Measurements from ENCODE around the gene VPS37D.
"Not testable (repeated sequence)": the region's sequence is repeated elsewhere in the genome, so short reads cannot be mapped to it uniquely, and the experiment has no call there.

Gene VPS37D, protein sequence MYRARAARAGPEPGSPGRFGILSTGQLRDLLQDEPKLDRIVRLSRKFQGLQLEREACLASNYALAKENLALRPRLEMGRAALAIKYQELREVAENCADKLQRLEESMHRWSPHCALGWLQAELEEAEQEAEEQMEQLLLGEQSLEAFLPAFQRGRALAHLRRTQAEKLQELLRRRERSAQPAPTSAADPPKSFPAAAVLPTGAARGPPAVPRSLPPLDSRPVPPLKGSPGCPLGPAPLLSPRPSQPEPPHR

DNA sequence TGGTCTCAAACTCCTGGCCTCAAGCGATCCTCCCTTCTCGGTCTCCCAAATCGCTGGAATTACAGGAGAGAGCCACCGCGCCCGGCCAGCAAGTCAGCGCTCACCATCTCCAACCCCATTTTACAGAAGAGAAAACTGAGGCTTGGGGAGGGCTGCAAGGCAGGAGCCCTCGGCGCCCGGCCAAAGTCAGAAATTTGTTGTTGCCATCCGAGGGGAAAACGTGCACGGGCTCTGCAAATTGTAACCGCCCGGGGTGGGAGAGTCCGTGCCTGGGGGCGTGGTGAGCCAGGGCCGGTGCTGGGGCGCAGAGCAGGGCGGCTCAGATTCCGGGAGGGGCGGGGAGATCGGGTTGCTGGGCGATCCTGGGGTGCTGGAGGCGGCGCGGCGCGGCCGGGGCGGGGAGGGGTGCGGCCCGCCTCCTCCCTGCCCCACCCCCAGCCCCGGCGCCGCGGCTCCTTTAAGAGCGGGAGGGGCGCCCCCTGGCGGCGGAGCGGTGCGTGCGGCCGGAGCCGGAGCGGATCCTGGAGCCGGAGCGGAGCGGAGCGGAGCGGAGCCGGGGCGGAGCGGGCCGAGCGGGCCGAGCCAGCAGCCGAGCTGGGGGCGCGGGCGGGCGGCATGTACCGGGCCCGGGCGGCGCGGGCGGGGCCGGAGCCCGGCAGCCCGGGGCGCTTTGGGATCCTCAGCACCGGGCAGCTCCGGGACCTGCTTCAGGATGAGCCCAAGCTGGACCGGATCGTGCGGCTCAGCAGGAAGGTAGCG is at the start of gene VPS37D:
VPS37D (plus strand) TSS at position 488 of the 759 bp plus-strand sequence; CDS start at position 616, 128 bp downstream.
- DNase-seq, result peak; percentile 91

DNA sequence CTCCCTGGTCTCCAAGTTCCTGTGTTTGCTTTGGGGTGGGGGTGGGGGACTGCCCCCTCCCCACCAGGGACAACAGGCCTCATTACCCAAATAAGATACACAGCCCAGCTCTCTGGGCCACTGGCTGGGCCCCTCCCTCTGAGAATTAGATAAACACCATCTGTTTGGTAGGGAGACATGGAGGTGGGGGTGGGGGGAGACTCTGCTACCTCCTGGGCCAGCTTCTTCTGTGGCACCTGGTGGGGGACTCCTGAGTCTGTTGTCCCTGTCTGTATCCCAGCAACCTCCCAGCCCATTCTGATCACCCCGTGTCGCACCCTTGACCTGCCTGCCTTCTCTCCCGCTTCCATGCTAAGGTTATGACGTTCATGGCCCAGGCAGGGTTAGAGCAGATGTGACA is 49.1 kb upstream of the VPS37D start:
- no peak for DNase-seq

DNA sequence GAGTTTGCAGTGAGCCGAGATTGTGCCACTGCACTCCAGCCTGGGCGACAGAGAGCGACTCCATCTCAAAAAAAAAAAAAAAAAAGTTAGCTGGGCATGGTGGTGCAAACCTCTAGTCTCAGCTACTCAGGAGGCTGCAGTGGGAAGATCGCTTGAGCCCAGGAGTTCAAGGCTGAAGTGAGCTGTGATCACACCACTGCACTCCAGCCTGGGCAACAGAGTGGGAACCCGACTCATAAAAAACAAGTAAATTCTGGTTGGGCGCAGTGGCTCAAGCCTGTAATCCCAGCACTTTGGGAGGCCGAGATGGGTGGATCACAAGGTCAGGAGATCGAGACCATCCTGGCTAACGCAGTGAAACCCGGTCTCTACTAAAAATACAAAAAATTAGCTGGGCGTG is 48.2 kb upstream of the VPS37D start:
- not testable (repeated sequence) for DNase-seq

DNA sequence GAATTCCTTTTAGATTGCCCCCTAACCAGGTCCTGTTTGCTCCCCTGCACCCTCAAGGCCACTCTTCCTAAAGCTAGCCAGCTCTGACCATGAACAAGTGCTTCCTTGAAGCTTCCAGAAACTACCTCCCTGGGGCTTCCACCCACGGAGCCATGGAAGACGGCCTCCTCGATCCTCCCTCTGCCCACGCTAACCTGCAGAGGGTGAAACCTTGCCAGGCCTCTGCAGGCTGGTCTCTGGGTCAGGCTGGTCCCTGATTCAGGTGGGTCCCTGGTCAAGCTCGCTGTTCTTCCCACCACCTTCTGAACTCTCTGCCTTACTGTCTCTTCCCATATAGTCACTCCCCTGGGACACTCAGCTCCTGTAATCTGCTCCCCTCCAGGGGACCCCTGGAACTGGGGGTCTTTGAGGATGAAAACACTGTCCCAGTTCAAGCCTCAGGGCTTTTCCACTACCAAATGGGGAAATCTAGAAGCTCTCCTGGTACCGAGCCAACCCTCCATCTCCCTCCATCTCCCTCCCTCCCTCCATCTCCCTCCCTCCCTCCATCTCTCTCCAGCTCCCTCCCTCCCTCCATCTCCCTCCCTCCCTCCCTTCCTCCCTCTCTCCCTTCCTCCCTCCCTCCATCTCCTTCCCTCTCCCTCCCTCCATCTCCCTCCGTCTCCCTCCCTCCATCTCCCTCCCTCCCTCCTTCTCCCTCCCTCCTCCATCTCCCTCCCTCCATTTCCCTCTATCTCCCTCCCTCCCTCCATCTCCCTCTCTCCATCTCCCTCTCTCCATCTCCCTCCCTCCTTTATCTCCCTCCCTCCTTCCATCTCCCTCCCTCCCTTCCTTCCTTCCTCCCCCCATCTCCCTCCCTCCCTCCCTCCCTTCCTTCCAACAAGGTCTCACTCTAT is 46.2 kb upstream of the VPS37D start:
- DNase-seq, result no peak

DNA sequence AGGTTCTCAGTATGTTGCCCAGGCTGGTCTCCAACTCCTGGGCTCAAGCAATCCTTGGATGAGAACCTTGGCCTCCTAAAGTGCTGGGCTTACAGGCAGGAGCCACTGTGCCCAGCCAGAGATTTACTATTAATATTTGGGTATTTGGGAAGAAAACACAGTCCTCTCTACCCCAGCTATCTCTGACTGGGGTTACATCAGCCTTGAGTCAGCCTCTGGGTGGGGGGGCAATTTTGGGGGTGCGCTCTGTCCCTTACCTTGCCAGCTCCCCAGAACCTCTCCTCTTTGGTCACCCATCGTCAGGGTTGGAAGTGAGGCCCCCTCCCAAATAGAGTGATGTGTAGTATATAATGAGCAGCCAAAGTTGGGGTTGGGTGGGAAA is 45.1 kb upstream of the VPS37D start:
- no peak for DNase-seq

DNA sequence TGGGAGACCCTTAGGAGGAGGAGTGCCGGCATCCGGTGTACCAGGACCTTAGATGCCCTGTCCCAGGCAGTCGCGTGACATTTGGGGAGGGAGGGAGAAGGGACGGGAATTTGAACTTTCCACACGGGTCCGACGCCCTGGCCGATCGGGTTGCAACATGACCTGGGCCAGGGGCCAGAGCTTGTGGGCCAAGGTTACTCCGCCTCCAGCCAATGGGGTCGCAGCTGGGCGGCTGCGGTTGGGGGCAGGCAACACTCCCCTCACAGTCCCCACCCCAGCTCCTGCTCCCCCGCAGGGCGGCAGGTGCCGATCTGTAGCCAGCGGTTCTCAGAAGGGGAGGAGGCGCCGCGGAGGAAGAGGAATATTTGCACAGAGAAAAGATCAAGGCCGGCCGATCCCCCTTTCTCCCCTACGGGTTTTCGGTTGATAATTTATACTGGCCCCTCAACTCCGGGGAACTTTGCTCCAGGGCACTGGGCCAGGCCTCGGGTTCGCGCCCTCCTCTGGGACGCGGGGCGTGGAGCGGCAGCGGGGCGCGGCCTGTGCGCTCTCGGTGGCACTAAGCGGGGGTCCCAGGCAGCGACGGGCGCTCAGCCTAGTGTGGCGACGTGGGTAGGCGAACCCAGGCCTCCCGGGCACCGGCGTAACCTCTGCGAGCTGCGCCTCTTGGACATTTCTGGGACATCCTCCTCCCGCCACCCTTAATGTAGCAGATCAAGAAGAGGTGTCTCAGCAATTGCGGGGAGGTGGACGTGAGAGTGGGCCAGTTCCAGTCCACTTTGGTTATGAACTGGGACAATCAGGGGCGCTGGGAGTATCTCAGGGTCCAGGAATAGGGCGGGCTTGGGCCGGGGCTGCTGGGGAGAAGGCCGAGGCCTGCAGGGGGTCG is 44.5 kb upstream of the VPS37D start:
- no peak for DNase-seq

DNA sequence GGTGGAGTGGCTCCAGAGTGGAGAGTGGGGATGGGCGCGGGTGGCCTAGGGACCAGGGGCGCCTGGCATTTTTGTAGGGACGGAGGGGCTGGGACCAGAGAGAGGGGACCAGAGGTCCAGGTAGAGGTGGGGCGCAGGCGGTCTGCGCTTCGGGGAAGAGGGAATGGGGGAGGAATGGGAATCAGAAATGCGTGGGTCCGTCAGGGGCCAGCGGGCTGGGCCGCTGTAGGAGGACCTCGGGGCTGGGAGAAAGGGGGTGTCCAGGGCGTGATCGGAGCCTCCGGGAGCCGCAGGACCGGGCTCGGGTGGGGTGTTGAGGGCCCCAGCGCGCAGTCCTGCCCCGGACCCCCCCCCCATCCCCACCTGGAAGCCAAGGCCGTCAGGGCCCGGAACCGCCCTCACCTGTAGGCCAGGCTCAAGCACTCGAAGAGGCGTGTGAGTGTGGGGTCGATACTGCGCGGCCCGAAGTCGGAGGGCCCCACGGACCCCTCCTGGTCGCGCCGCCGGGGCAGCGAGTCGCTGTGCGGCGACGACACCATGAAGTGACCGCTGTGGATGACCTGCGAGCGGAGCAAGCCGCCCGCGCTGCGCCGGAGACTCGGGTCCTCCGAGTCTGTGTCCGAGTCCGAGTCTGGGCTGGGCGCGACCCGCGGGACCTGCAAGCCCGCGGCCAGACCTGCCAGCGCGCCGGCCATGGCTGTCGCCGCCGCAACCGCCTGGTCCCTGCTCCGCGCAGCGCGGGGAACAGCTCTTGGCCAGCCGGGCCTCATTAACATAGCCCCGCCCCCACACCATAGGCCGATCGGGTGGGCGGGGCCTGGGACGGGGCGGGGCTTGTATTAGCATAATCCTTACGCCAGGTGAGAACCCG is 43.6 kb upstream of the VPS37D start, which contains the start of gene MLXIPL:
MLXIPL (minus strand) TSS at position 725 of the 871 bp plus-strand sequence; CDS start at position 695, 30 bp downstream.
- peak; percentile 49 for DNase-seq

DNA sequence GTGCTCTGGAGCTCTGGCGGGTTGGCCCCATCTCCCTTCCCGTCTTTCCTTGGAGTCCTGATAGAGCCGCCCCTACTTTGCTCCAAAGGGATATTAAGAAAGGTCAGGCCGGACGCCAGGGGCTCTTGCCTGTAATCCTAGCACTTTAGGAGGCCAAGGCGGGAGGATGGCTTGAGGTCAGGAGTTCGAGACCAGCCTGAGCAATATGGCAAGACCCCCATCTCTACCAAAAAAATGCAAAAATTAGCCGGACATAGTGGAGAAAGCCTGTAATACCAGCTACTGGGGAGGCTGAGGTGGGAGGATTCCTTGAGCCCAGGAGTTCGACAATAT is 43.0 kb upstream of the VPS37D start:
- no peak for DNase-seq

DNA sequence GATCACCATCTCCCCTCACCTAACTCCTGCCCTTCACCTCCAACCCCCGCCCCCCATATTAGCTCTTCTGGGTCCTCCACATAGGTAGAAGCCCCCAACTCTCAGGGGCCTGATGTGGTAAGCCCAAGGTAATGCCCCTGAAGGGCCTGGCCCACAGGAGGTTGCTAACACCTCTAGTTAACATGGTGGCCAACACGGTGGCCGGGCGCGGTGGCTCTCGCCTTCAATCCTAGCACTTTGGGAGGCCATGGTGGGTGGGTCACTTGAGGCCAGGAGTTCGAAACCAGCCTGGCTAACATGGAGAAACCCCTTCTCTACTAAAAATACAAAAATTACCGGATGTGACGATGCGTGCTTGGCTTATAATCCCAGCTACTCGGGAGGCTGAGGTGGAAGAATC is 42.4 kb upstream of the VPS37D start:
- no peak for DNase-seq

DNA sequence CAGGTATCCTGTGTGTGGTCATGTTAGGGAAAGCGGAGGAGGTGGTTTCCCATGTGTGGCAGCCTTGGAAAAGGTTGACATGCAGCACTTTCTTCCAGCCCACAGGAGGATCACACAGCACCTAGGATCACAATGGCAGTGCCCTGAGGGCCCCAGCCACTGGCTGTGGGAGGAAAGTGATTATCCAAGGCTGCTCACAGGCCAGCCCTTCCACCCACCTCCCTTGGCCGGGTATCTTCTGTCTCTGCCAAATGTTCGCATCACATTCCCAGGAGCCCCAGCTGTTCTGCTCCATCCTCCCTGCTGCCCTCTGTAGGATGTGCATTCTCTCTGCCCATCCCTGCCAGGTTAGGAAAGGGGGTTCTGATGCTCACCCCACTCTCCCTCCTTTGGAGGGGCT is 40.8 kb upstream of the VPS37D start:
- no peak for DNase-seq

DNA sequence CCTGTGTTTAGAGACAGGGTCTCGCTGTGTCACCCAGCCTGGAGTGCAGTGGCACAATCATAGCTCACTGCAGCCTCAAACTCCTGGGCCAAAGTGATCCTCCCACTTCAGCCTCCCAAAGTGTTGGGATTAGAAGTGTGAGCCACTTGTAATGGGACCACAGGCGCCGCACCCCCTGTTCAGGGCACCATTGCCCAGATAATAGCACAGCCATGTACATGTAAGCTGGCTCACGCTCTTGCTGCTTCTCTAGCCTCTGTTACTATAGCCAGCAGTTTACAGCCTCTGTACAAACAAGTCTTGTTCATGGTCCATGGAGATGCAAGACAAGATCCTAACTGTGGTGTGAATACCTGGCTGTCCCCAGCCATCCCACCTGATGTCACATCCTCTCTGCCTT is 39.1 kb upstream of the VPS37D start:
- no peak for DNase-seq

DNA sequence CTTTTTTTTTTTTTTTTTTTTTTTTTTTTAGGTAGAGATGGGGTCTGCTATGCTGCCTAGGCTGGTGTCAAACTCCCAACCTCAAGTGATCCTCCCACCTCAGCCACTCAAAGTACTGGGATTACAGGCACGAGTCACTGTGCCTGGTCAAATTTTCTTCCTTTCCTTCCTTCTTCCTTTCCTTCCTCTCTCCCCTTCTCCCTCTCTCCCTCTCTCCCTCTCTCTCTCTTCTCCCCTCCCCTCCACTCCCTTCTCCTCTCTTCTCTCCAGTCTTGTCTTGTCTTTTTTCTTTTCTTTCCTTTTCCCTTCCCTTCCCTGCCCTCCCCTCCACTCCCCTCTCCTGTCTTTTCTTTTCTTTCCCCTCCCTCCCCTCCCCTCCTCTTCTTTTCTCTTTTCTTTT is 36.1 kb upstream of the VPS37D start:
- no peak for DNase-seq

DNA sequence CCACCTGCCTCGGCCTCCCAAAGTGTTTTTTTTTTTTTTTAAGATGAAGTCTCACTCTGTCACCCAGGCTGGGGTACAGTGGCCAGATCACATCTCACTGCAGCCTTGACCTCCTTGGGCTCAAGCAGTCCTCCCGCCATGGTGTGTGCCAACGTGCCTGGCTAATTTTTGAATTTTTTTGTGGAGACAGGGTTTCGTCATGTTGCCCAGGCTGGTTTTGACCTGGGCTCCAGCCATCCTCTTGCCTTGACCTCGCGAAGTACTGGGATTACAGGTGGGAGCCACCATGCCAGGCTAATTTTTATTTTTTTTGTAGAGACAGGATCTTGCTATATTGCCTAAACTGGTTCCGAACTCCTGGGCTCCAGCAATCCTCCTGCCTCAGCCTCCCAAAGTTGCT is 34.3 kb upstream of the VPS37D start:
- DNase-seq, result no peak

DNA sequence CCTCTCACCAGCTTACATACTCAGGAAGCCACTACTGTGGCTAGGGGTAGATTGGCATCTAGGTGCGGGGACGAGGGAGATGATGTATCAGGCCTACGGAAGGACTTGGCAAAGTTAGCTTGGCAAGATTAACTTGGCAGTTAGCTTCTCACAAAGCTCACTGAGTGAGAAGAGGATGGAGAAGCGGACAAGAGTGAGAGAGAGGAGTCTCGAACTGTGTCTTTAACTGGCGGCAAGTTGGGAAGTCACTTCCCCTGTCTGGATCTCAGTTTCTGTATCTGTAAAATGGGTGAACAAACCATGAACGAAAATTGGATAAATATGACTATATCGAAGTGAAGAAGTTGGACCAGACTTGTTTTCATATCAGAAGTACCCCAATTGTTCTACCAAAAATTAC is 33.8 kb upstream of the VPS37D start:
- DNase-seq, result no peak

DNA sequence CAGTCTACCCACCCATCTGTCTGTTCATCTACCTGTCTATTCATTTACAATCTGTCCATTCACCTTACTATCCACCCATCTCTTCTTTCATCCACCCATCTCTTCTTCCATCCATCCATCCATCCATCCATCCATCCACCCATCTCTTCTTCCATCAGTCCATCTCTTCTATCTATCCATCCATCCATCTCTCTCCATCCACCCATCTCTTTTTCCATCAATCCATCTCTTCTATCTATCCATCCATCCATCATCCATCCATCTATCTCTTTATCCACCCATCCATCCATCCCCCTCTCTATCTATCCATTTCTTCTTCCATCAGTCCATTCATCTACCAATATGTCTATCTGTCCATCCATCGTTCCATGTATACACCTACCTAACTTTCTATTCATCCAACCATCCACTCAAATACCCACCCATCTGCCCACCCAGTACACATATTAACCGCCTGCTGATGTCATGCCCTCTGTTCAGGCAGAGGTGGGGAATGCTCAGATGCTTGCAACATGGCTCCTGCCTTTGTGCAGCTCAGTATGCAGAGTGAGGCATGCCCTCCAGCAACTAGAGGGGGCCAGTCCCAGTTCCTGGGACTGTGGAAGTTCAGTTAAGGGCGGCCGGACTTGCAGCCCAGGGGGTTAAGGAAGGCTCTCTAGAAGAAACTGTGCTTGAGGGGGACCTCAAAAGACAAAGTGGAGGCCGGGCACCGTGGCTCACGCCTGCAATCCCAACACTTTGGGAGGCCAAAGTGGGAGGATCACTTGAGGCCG is 32.0 kb upstream of the VPS37D start:
- DNase-seq, result no peak

DNA sequence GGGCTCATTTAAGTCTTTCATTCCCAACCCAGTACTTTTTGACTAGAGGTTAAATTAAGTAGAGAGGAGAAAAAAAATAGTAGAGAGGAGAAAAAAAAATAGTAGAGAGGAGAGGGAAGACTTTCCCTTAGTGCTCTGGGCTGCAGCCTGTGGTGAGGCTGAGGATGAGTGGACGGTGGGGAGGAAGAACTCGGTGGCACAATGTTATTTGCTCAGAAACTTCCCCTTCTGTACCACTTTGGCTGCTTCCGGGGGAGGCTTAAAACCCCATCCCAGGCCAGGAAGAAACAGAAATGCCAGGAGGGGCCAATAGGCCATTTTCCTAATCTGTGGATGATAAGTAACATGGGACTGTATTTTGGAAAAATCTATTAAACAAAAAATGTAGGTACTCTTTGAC is 28.7 kb upstream of the VPS37D start:
- DNase-seq, result no peak

DNA sequence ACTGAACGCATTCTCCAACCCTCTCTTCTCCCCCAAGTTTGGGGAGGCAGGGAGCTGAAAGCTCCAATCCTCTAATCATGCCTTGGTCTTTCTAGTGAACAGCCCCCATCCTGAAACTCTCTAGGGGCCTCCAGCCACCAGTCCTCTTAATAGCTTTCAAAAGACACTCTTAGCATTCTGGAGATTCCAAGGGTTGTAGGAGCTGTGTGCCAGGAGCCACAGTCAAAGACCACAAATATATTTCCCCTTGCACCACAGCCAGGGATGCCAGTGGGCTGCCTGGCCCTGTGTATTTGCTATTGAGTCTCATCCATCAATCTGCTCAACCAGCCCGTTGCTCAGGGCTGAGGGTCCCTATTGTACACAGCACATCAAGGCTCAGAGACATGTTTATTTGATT is 24.8 kb upstream of the VPS37D start:
- DNase-seq, result no peak

DNA sequence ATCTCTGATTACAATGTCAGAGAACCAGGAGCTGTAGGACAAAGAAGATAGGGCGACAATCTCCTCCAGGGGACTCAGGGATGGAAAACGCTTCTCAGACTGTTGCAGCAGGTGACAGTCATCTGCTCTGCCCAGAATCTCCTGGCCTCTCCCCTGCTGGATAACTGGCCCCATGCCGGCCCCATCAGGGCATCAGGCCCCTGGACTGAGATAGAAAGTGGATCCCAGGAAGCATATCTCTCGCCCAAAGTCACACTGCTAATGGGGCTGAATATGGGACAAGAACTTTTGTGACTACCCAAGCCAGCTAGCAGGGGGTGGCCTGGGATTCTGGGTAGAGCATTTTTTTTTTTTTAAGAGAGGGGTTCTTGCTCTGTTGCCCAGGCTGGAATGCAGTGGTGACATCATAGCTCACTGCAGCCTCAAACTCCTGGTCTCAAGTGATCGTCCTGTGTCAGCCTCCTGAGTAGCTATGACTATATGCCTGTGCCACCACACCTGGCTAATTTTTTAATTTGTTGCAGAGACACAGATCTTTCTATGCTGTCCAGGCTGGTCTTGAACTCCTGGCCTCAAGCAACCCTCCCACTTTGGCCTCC is 22.8 kb upstream of the VPS37D start:
- DNase-seq, result no peak

DNA sequence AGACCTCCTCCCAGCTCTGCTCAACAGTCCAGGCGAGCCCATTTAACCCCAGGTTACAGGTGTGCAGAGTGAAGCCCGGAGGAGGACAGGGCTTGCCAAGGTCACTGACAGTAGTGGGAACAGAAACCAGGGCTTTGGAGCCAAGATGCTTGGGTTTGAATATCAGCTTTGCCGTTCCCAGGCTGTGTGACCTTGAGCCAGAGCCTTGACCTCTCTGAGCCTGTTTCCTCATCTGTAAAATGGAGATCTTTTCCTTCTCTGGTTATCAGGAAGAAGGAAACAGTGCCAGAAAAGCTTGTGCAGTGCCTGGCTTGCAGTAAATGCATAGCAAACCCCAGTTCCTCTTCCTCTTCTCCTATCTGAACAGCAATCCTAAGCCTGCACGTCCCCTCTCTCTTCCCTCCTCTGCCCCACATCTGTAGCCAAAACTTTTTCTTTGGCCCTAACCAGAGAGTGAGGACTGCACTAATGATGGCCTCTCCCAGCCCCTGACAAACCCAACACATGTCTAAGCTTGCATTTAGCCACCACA is 21.9 kb upstream of the VPS37D start:
- DNase-seq, result no peak
